GM12878 (cell line): Measurements from ENCODE around the gene SOX10. TPM values are rescaled to one million over a fixed set of nuclear protein-coding genes. Genes with fewer than 3 reads are reported as not detected.

Experiments used
- ATAC-seq: fragments of 200-7000 bp; cut with Tn5 transposase; 3 replicates; pipeline ENCODE4 v1.9.1; 2020; ENCODE audit warnings: mild to moderate bottlenecking, moderate library complexity
- BruUV-seq: library from RNA; stranded (reverse); fragments of 400-500 nt; replicated peaks from 2 replicates; lab custom pipeline; 2021; lab: Mats Ljungman, UMichigan
- CTCF ChIA-PET: fragments of 300-600 bp; sonication (Branson Sonifier 250); formaldehyde crosslinking; extraction: SDS; loops from one replicate; lab custom pipeline; 2021; ENCODE audit warnings: inconsistent platforms; lab: Yijun Ruan, JAX
- POLR2A ChIA-PET: fragments of 350-600 bp; formaldehyde crosslinking; extraction: SDS; loops from one replicate; lab custom pipeline; 2021; ENCODE audit warnings: inconsistent platforms; lab: Charles Lee
- RAD21 ChIA-PET: fragments of 300-600 bp; sonication (Branson Sonifier 250); formaldehyde crosslinking; loops from one replicate; lab custom pipeline; 2023; ENCODE audit warnings: antibody characterized with exemption; ENCODE audit not compliant: unreplicated experiment; lab: Charles Lee
- SMC1A ChIA-PET: fragments of 300-600 bp; sonication (Branson Sonifier 250); formaldehyde crosslinking; loops from one replicate; lab custom pipeline; 2023; ENCODE audit not compliant: unreplicated experiment, uncharacterized antibody; lab: Charles Lee
- DNase-seq: peaks from one replicate; pipeline ENCODE4 v3.0.0-alpha.2; 2011; ENCODE audit warnings: low read depth, low spot score
- FAIRE-seq: peaks from 3 replicates; lab custom pipeline; 2011; peaks lifted over from hg19 to GRCh38; lab: Jason Lieb, UNC
- H2AFZ ChIP-seq: 2 replicates; pipeline ENCODE4 v1.6.0; 2011; ENCODE audit warnings: low read depth, low read length, control low read depth; ENCODE audit not compliant: control insufficient read depth
- H3K27ac ChIP-seq: 2 replicates; pipeline ENCODE4 v1.5.1; 2011; ENCODE audit warnings: control low read depth; ENCODE audit not compliant: control insufficient read depth, insufficient read depth
- H3K27me3 ChIP-seq, 2 experiments: replicated peaks in 1 of 2; 2 replicates each; pipeline versions ENCODE4 v1.6.0 to v1.6.1; 2011; ENCODE audit warnings: low read length in 1 of 2; ENCODE audit not compliant: control insufficient read depth in 2 of 2, insufficient read depth in 2 of 2
- H3K36me3 ChIP-seq, 2 experiments: 2 replicates each; pipeline ENCODE4 v1.5.1; 2011; ENCODE audit warnings: low read length in 1 of 2; ENCODE audit not compliant: control insufficient read depth in 2 of 2, insufficient read depth in 2 of 2
- H3K4me1 ChIP-seq: 2 replicates; pipeline ENCODE4 v1.6.1; 2011; ENCODE audit warnings: mild to moderate bottlenecking, low read length, moderate library complexity, mixed read lengths; ENCODE audit not compliant: control insufficient read depth, insufficient read depth
- H3K4me2 ChIP-seq: 2 replicates; pipeline ENCODE4 v1.6.0; 2011; ENCODE audit warnings: control low read depth; ENCODE audit not compliant: control insufficient read depth, insufficient read depth
- H3K4me3 ChIP-seq: fragments of 200-600 bp; sonication (generic); 2 replicates; pipeline ENCODE4 v1.5.1; 2016
- H3K79me2 ChIP-seq: 2 replicates; pipeline ENCODE4 v1.6.0; 2011; ENCODE audit warnings: low read length; ENCODE audit not compliant: control insufficient read depth, insufficient read depth
- H3K9ac ChIP-seq: 2 replicates; pipeline ENCODE4 v1.8.0; 2011; ENCODE audit warnings: low read length, control low read depth, mixed read lengths; ENCODE audit not compliant: control insufficient read depth, insufficient read depth
- H3K9me3 ChIP-seq: replicated peaks from 3 replicates; pipeline ENCODE4 v1.5.1; 2011; ENCODE audit warnings: mild to moderate bottlenecking, low read length; ENCODE audit not compliant: control insufficient read depth, insufficient read depth
- H4K20me1 ChIP-seq: 2 replicates; pipeline ENCODE4 v1.6.0; 2011; ENCODE audit not compliant: control insufficient read depth, insufficient read depth
- CHD2 ChIP-seq: IDR thresholded peaks from 2 replicates; pipeline ENCODE4 v1.6.1; 2011; ENCODE audit warnings: low read depth, low read length, improper control_type of control experiment, borderline replicate concordance
- EED ChIP-seq: sonication (generic); IDR thresholded peaks from 2 replicates; pipeline ENCODE4 v1.6.1; 2016; ENCODE audit warnings: antibody characterized with exemption, low read depth
- HDAC6 ChIP-seq: fragments of 200-600 bp; sonication (generic); IDR thresholded peaks from one replicate; pipeline ENCODE4 v1.8.0; 2017; ENCODE audit warnings: antibody characterized with exemption; ENCODE audit not compliant: unreplicated experiment
- JUNB ChIP-seq: IDR thresholded peaks from 2 replicates; pipeline ENCODE4 v1.6.1; 2016; ENCODE audit warnings: antibody characterized with exemption, mild to moderate bottlenecking
- NBN ChIP-seq: fragments of 450-650 bp; IDR thresholded peaks from 2 replicates; pipeline ENCODE4 v1.6.1; 2016
- RBBP5 ChIP-seq: fragments of 200-600 bp; sonication (generic); conservative IDR thresholded peaks from 2 replicates; pipeline ENCODE4 v1.6.1; 2016
- SMAD1 ChIP-seq: fragments of 450-650 bp; IDR thresholded peaks from 2 replicates; pipeline ENCODE4 v1.6.1; 2018; ENCODE audit warnings: mild to moderate bottlenecking, low read depth; ENCODE audit not compliant: partially characterized antibody
- STAT1 ChIP-seq: fragments of 450-650 bp; conservative IDR thresholded peaks from 2 replicates; pipeline ENCODE4 v1.6.1; 2014; ENCODE audit warnings: antibody characterized with exemption, mild to moderate bottlenecking
- ZNF384 ChIP-seq: IDR thresholded peaks from 2 replicates; pipeline ENCODE4 v1.6.1; 2012; ENCODE audit warnings: low read depth, mild to moderate bottlenecking, low read length, improper control_type of control experiment, borderline replicate concordance
- WGBS: methylation state at CpG from one replicate; pipeline ENCODE4 v1.1.6; 2016; ENCODE audit warnings: low lambda C conversion rate; ENCODE audit not compliant: insufficient replicate concordance, insufficient coverage; ENCODE audit errors: missing lambda C conversion rate; 5-methylcytosine and 5-hydroxymethylcytosine counted together
- in situ Hi-C: fragments of 300-500 bp; cut with MboI; formaldehyde crosslinking; loops from 9 replicates; pipeline ENCODE4 v1.14.3; 2018; ENCODE audit warnings: mixed read lengths
- intact Hi-C: fragments of 100-400 bp; cut with micrococcal nuclease; formaldehyde crosslinking; loops from one replicate; pipeline ENCODE4 v1.14.2; 2022; ENCODE audit not compliant: unreplicated experiment
- polyA plus RNA-seq, 11 experiments: library from polyadenylated mRNA; depleted of rRNA in 4 of 11; unstranded in 6 of 11; stranded (reverse) in 5 of 11; fragments of >200 nt; fragmentation: Nextera tagmentation in 4 of 11; fragmentation: Illumina TruSeq in 1 of 11; extraction: Ambion mirVana in 4 of 11; extraction: Trizol in 1 of 11; gene quantifications; 1 replicate in 1 of 11; 2 replicates in 10 of 11; pipeline versions ENCODE4 v1.2.1 to v1.2.3, GENCODE V29; 2011 to 2016; ENCODE audit warnings: inconsistent platforms in 2 of 11, missing spikeins in 2 of 11, low read depth in 1 of 11
- total RNA-seq, 4 experiments: library from RNA; depleted of rRNA in 3 of 4; stranded (reverse); fragments of >200 nt in 3 of 4; fragmentation: Illumina TruSeq in 1 of 4; extraction: Trizol in 1 of 4; gene quantifications; 2 replicates each; pipeline versions ENCODE4 v1.2.1 to v1.2.3, GENCODE V29; 2013 to 2021
- TF ChIP-seq, protein P1 (sequence below): IDR thresholded peaks from 2 replicates; pipeline ENCODE4 v1.6.1; 2011; ENCODE audit warnings: mild to moderate bottlenecking, low read depth, low read length, moderate library complexity; ENCODE audit not compliant: insufficient replicate concordance
- TF ChIP-seq, protein P2 (sequence below): IDR thresholded peaks from 2 replicates; pipeline ENCODE4 v1.6.1; 2012; ENCODE audit warnings: improper control_type of control experiment, low read depth, low read length; ENCODE audit not compliant: insufficient replicate concordance
- TF ChIP-seq, protein P3 (sequence below): IDR thresholded peaks from 2 replicates; pipeline ENCODE4 v1.6.1; 2012; ENCODE audit warnings: low read length, inconsistent platforms
- TF ChIP-seq, protein P4 (sequence below): fragments of 450-650 bp; IDR thresholded peaks from 2 replicates; pipeline ENCODE4 v1.6.1; 2017; ENCODE audit warnings: mild to moderate bottlenecking

The SOX10 gene
- total and polyA plus RNA-seq, 10 of the 15 experiments (the other 5 are each of a cell fraction or from before 2014, with no cell fraction given): 0.05 TPM; not detected in 9

DNA sequence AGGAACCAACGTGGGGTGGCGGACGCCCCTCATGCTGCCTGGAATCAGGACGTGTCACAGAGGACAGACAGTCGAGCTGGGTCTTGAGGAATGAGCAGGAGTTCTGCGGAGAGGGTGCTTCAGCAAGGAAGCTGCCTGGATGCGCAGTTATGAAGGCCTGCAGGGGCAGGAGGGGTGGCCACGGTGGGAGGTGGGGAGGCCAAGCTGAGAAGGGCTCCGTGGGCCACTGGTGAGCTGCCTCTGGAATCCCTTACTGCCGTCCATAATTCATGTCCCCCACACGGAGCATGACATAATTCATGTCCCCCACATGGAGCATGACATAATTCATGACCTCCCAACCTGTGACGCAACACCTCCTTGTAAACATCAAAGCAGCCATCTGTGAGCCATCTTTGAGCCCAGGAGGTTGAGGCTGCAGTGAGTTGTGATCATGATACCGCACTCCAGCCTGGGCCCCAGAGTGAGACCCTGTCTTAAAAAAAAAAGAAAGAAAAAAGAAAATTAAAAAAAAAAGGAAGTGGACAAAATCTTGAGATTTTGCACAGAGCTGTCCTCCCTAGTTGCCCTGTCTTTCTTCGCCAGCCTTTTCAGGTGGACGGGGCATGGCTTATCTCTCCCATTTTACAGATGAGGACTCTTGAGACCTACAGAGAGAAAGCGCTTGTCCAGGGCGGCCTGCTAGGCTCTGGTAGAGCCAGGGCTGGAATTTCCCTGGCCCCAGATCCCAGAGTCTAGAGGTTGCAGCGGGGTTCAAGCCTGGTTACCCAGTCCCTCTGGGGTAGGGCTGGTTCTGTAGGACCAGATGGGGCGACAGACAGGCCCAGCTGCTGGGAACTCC is 48.5 kb upstream of the SOX10 start:
- CTCF ChIA-PET: interaction anchor here (0.6 kb wide), 1 partner anchor 17 kb away, joined by 3 read pairs; no protein-coding TSS in a partner anchor
- POLR2A ChIA-PET: interaction anchor here (0.6 kb wide), 1 partner anchor 131 kb away, joined by 3 read pairs; no protein-coding TSS in a partner anchor
- 46% methylated on average over 19 of the region's 19 CpGs for WGBS
- BruUV-seq: no TSS peak
- FAIRE-seq (no peak), DNase-seq (no peak), ATAC-seq (no peak)
- Histone ChIP-seq H2AFZ (no peak overlapping the region), H3K27ac (no peak overlapping the region), H4K20me1 (no peaks in the 10 kb centered on the region), H3K27me3 (no peaks in the 10 kb centered on the region; a peak in 1 of 4 replicates), H3K4me3 (no peak overlapping the region), H3K4me1 (peaks cover 7% of the 10 kb centered on the region; the same call in 1 of the 2 replicates), H3K9me3 (no peaks in the 10 kb centered on the region), H3K79me2 (no peaks in the 10 kb centered on the region), H3K9ac (no peak overlapping the region), H3K36me3 (no peaks in the 10 kb centered on the region), H3K4me2 (no peak overlapping the region)
- intact Hi-C loops (no loop called here), in situ Hi-C loops (no loop called here)
- SMC1A ChIA-PET: interaction anchor here (0.8 kb wide), 1 partner anchor 19 kb away, joined by 3 read pairs; no protein-coding TSS in a partner anchor
- RAD21 ChIA-PET: interaction anchor here (1.0 kb wide), 1 partner anchor 19 kb away, joined by 3 read pairs; no protein-coding TSS in a partner anchor
- TF ChIP-seq RBBP5 (no peak), CHD2 (no peak), JUNB (no peak), SMAD1 (no peak), ZNF384 (no peak), NBN (no peak), EED (no peak), STAT1 (no peak), HDAC6 (no peak)
- TF ChIP-seq, protein P1, sequence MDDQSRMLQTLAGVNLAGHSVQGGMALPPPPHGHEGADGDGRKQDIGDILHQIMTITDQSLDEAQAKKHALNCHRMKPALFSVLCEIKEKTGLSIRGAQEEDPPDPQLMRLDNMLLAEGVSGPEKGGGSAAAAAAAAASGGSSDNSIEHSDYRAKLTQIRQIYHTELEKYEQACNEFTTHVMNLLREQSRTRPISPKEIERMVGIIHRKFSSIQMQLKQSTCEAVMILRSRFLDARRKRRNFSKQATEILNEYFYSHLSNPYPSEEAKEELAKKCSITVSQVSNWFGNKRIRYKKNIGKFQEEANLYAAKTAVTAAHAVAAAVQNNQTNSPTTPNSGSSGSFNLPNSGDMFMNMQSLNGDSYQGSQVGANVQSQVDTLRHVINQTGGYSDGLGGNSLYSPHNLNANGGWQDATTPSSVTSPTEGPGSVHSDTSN: no peak
- TF ChIP-seq, protein P2, sequence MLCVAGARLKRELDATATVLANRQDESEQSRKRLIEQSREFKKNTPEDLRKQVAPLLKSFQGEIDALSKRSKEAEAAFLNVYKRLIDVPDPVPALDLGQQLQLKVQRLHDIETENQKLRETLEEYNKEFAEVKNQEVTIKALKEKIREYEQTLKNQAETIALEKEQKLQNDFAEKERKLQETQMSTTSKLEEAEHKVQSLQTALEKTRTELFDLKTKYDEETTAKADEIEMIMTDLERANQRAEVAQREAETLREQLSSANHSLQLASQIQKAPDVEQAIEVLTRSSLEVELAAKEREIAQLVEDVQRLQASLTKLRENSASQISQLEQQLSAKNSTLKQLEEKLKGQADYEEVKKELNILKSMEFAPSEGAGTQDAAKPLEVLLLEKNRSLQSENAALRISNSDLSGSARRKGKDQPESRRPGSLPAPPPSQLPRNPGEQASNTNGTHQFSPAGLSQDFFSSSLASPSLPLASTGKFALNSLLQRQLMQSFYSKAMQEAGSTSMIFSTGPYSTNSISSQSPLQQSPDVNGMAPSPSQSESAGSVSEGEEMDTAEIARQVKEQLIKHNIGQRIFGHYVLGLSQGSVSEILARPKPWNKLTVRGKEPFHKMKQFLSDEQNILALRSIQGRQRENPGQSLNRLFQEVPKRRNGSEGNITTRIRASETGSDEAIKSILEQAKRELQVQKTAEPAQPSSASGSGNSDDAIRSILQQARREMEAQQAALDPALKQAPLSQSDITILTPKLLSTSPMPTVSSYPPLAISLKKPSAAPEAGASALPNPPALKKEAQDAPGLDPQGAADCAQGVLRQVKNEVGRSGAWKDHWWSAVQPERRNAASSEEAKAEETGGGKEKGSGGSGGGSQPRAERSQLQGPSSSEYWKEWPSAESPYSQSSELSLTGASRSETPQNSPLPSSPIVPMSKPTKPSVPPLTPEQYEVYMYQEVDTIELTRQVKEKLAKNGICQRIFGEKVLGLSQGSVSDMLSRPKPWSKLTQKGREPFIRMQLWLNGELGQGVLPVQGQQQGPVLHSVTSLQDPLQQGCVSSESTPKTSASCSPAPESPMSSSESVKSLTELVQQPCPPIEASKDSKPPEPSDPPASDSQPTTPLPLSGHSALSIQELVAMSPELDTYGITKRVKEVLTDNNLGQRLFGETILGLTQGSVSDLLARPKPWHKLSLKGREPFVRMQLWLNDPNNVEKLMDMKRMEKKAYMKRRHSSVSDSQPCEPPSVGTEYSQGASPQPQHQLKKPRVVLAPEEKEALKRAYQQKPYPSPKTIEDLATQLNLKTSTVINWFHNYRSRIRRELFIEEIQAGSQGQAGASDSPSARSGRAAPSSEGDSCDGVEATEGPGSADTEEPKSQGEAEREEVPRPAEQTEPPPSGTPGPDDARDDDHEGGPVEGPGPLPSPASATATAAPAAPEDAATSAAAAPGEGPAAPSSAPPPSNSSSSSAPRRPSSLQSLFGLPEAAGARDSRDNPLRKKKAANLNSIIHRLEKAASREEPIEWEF: no peak
- TF ChIP-seq, protein P3, sequence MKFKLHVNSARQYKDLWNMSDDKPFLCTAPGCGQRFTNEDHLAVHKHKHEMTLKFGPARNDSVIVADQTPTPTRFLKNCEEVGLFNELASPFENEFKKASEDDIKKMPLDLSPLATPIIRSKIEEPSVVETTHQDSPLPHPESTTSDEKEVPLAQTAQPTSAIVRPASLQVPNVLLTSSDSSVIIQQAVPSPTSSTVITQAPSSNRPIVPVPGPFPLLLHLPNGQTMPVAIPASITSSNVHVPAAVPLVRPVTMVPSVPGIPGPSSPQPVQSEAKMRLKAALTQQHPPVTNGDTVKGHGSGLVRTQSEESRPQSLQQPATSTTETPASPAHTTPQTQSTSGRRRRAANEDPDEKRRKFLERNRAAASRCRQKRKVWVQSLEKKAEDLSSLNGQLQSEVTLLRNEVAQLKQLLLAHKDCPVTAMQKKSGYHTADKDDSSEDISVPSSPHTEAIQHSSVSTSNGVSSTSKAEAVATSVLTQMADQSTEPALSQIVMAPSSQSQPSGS: no peak
- TF ChIP-seq, protein P4, sequence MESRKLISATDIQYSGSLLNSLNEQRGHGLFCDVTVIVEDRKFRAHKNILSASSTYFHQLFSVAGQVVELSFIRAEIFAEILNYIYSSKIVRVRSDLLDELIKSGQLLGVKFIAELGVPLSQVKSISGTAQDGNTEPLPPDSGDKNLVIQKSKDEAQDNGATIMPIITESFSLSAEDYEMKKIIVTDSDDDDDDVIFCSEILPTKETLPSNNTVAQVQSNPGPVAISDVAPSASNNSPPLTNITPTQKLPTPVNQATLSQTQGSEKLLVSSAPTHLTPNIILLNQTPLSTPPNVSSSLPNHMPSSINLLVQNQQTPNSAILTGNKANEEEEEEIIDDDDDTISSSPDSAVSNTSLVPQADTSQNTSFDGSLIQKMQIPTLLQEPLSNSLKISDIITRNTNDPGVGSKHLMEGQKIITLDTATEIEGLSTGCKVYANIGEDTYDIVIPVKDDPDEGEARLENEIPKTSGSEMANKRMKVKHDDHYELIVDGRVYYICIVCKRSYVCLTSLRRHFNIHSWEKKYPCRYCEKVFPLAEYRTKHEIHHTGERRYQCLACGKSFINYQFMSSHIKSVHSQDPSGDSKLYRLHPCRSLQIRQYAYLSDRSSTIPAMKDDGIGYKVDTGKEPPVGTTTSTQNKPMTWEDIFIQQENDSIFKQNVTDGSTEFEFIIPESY: no peak
